Skin epidermis (tissue), 12 donors: ENCODE measurements around the gene SLC35G3.
"Not testable (repeated sequence)": the region's sequence is repeated elsewhere in the genome, so short reads cannot be mapped to it uniquely, and the experiment has no call there.

Experiments used
- H3K27ac ChIP-seq, 21 experiments: fragments of 200-600 bp; sonication (generic) in 11 of 21; one replicate each; pipeline ENCODE4 v1.5.0; 2020; ENCODE audit warnings: mild to moderate bottlenecking in 3 of 21, inconsistent platforms in 2 of 21, moderate library complexity in 2 of 21
- H3K4me3 ChIP-seq, 7 experiments: fragments of 200-600 bp; sonication (generic) in 2 of 7; one replicate each; pipeline ENCODE4 v1.5.0; 2020; ENCODE audit warnings: inconsistent platforms in 2 of 7, mild to moderate bottlenecking in 2 of 7, moderate library complexity in 1 of 7

The SLC35G3 gene

DNA sequence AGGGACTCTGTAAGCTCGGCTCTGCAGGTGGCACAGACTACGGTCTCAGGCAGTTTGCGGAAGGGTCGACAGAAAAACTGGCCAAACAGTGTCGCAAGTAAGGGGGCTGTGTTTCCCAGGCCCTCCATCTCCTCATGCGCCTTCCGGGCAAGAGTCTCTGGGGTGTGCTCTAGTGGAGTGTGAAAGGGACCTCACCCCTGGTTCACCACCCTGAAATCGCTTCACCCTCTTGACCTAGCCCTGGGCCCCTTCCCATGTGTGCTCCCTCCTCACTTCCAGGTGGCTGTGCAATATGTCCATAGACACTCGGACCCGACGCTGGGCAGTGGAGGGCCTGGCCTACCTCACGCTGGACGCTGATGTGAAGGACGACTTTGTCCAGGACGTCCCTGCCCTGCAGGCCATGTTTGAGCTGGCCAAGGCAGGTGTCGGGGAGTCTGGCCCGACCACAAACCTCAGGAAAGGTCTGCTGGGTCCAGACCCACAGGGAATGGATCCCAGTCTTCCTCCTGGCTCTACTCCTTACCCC, 24.3 kb downstream of the SLC35G3 start:
- H3K4me3 ChIP-seq = no peak overlapping the region
- no peak overlapping the region for H3K27ac ChIP-seq

DNA sequence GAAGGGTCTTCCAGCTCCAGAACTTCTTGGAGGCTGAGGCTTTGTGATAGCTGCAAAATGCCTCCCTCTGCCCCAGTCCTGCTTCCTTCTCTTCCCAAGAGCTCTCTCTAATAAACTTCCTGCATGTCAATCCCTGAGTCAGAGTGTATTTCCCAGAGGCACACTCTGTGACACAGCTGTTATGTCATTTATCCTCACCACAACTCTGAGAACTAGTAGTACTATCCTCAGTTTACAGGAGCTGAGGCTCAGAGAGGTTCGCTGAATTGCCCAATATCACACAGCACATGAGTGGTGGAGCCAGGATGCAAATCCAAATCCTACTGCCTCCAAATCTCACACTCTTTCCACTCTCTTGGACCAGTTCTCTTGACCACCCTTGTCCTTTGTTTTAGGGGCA, 26.5 kb downstream of the SLC35G3 start:
- no peak overlapping the region for H3K27ac ChIP-seq
- no peak overlapping the region for H3K4me3 ChIP-seq

DNA sequence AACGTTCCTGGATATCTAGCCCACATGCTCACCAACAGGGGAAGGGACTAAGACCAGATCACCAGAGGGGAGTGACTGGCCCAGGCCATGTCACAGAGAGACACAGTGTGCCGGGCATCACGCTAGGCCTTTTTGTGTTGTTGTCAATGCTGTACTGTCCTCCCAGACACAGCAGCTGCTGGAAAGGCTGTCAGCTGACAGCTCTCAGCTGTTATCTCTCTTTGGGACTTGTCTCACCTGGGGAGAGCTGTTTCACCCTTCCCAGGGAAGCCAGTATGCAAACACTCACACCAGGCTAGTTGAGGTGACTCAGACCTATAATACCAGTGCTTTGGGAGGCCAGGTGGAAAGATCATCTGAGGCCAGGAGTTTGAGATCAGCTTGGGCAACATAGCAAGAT, 27.1 kb downstream of the SLC35G3 start:
- H3K4me3 ChIP-seq = no peak overlapping the region
- no peak overlapping the region for H3K27ac ChIP-seq

DNA sequence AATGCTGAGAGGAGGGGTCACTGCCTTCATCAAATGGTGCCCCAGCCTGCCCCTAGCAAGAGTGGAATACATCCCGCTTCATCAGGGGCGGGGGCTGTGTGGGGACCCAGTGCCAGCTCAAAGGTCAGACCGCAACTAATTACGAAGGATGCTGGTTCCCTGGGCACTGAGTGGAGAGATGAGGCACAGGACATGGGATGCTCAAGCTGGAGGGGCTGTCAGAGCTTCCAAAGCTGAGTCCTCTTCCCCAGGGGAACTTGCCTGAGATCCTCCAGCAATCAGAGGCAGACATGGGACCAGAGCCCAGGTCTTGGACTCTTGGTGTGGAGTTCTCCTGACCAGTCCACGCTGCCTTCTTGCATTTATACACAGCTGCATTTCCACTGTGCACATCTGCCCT, 27.7 kb downstream of the SLC35G3 start:
- Histone ChIP-seq H3K27ac (no peak overlapping the region), H3K4me3 (no peak overlapping the region)

DNA sequence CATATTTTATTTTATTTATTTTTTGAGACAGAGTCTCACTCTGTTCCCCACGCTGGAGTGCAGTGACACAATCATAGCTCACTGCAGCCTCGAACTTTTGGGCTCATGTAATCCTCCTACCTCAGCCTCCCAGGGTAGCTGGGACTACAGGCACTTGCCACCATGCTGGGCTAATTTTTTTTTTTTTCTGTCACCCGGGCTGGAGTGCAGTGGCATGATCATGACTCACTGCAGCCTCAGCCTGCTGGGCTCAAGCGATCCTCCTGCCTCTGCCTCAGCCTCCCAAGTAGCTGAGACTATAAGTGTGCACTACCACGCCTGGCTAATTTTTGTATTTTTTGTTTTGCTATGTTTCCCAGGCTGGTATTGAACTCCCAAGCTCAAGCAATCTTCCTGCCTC, 29.5 kb downstream of the SLC35G3 start:
- no peak overlapping the region for H3K27ac ChIP-seq
- no peak overlapping the region for H3K4me3 ChIP-seq

DNA sequence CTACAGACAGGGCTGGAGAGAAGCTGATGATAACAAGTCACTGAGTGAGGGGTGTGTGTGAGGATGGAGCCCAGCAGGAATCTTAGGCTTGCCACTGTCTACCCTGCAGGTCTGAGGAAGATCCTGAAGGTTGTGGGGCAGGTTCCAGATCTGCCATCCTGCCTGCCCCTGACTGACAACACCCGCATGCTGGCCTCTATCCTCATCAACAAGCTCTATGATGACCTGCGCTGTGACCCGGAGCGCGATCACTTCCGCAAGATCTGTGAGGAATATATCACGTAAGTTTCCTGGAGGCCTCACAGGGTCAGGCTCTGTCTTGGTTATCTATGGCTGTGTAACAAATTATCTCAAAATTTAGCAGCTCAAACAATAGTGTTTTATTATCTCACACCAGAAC, 30.3 kb downstream of the SLC35G3 start:
- no peak overlapping the region for H3K4me3 ChIP-seq
- no peak overlapping the region for H3K27ac ChIP-seq

DNA sequence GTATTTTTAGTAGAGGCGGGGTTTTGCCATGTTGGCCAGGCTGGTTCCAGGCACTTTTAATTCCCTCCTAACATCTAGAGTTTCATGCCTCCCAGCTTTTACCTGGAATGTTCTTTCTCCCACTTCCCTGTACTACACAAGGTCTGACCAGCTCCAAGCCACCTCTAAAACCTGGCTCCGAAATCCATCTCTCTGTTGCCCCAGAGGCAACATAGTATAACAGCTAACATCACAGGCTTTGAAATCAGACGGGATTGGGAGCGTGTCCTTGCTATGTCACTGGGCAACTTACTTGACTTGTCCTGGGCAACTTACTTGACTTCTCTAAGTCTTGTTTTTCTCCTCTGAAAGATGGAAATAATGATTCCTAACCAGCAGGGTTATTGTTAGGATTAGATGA, 31.4 kb downstream of the SLC35G3 start:
- peak overlapping the region in 2 of 21 experiments; percentile 71 to 85 for H3K27ac ChIP-seq
- H3K4me3 ChIP-seq = no peak overlapping the region

DNA sequence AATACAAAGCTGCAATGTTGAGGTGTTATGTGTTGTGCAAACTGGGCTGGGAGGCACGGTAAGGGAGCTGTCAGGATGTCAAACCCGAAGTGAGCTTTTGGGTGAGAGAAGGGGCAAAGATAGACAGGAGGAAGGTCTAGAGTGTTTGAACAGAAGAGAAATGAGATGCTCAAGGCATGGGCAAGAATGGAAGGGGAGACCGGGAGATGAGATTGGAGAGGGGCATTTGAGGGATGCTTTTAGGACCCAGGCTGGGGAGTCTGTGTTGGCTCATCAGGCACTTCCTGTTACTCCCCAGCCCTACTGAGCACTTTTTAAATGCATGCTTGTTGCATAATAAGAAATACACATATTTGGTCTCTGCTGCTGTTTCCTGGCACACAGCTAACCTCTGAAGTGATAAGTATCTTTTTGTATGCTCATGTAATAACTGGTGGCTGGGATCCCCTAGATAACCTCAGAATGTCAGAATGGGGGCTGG, 32.9 kb downstream of the SLC35G3 start:
- Histone ChIP-seq H3K4me3 (no peak overlapping the region), H3K27ac (peak overlapping the region in 7 of 21 experiments; percentile 38 to 85 (median 50))

DNA sequence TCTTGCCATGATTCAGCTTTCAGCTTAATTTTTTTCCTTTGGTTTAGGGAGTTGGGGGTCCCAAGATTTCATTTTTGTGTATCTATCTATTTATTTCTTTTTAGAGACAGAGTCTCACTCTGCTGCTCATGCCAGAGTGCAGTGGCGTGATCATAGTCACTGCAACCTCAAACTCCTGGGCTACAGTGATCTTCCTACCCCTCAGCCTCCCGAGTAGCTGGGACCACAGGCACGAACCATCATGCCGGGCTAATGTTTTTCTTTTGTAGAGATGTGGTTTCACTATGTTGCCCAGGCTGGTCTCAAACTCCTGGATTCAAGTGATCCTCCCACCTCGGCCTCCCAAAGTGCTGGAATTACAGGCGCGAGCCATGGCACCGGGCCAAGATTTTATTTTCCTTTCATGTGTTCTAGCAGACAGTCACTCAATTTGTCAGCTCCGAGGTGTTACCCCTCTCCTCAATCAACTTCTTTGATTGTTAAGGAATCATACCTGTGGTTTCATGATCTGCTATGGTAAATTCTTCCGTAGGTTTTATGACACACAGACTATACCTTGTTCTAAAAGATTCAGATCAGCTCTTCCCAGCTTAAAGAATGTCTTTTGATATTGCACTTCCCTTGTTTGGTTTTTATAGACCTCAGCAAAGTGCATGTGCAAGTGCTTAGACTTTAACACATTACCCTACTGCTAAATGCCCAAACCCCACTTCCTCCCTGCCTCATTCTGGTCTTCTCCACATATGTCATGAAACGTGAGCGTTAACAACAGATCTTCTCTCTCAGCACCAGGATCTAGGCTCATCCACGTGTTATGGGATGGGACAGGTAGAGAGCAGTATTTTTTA, 33.6 kb downstream of the SLC35G3 start:
- H3K27ac ChIP-seq = peak overlapping the region in 5 of 21 experiments; percentile 50 to 85 (median 70)
- no peak overlapping the region for H3K4me3 ChIP-seq

DNA sequence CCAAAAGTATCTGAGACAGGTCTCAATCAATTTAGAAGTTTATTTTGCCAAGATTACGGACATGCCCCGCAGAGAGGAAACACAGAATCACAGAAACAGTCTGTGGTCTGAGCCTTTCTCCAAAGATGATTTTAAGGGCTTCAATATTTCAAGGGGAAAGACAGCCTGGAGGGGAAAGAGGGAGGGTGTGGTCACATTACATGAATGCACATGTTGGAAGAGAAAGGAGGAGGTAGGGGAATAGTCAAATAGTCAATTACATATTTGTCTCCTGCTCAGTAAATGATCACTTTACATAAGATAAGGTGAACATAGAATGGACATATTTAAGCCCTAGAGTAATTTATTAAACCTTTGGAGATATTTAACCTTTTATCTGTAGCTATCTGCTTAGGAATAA, 34.3 kb downstream of the SLC35G3 start:
- Histone ChIP-seq H3K4me3 (no peak overlapping the region), H3K27ac (peak overlapping the region in 2 of 21 experiments; percentile 50 to 85)

DNA sequence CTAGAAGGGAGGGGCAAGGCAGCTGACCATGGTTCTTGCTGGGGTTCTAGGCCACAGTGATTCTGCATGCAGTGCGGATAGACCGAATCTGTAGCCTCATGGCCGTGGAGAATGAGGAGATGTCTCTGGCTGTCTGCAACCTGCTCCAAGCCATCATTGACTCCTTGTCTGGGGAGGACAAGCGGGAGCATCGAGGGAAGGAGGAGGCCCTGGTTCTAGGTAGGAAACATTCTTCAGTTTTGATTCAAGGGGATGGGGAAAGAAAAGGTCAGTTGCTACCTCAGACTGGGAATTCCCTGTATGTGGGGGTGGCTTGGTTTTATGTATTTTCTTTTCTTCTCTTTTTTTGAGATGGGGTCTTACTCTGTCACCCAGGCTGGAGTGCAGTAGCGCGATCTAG, 38.9 kb downstream of the SLC35G3 start:
- no peak overlapping the region for H3K27ac ChIP-seq
- H3K4me3 ChIP-seq = no peak overlapping the region

DNA sequence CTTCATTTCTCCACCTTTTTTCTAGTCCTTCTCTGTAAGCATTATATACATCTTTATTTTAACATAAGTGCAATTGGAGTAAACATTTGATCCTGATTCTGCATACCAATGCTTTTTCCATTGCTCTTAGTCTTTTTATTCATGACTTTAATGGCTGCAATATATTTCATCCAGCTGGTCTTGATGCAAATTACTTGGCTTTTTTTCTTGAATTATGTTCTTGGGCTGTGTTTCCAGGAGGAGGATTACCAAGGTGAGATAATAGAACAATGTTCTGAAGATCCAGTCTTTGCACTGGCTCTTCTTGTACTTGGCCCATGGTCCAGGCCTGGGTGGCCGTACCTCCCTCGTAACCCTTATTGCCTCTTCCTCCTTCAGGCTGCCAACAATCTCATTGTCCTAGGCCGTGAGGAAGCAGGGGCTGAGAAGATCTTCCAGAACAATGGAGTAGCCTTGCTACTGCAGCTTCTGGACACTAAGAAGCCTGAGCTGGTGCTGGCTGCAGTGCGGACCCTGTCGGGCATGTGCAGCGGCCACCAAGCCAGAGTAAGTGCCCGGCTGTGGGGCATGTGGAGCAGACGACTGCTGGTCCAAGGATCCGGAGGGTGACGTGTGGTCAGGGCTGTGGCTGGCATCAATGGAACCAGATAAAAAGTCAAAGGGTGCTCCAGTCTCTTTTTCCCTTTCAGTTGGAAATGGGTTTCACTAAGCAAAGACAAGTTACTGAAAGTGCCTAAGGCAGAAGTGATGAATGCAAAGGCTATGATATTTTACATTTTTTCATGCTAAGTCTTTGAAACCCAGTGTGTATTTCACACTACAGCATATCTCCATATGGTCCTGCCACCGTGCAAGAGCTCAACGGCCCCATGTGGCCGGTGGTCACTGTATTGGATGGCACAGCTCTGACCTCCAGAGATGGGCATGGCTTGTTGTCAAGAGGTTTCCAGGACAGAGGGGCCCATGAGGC, 39.7 kb downstream of the SLC35G3 start:
- no peak overlapping the region for H3K27ac ChIP-seq
- no peak overlapping the region for H3K4me3 ChIP-seq

DNA sequence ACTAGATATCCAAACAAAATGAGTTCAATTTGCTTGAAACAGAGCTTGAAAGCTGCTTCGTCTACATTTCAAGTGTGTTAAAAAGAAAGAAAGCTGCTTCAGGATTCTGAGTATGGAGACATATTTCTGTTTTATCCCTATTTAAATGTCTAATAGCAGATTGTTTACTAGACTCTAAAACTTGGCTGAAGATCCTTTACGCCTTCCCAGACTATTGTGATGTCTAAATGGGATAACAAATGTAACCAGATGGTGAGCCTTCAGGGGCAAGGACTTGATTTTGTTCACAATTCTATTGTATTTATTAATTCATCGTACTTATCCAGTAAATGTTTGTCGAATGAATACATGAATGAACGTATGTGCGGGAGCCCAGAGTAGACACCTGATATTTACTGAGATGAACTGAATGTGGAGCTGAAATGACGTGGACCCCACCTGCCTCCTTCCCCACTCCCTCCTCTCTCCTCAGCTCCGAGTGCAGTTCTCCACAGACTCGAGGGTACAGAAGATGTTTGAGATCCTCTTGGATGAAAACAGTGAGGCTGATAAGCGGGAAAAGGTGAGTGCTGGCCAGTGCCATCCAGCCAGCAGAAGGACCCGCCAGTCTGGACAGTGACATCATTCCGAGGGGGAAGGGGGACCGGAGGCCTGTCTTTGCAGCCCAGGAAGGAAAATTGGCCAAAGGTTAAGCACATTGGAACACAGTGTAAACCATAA, 41.6 kb downstream of the SLC35G3 start:
- H3K27ac ChIP-seq = no peak overlapping the region
- H3K4me3 ChIP-seq = no peak overlapping the region

DNA sequence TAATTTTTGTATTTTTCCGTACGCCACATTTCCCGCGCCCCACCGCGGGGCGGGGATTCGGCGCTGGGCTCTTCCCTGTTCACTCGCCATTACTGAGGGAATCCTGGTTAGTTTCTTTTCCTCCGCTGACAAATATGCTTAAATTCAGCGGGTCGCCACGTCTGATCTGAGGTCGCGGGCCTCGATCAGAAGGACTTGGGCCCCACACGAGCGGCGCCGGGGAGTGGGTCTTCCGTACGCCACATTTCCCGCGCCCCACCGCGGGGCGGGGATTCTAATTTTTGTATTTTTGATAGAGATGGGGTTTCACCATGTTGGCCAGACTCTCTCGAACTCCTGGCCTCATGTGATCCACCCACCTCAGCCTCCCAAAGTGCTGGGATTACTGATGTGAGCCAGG, 43.1 kb downstream of the SLC35G3 start:
- not testable (repeated sequence) for H3K27ac ChIP-seq, H3K4me3 ChIP-seq

DNA sequence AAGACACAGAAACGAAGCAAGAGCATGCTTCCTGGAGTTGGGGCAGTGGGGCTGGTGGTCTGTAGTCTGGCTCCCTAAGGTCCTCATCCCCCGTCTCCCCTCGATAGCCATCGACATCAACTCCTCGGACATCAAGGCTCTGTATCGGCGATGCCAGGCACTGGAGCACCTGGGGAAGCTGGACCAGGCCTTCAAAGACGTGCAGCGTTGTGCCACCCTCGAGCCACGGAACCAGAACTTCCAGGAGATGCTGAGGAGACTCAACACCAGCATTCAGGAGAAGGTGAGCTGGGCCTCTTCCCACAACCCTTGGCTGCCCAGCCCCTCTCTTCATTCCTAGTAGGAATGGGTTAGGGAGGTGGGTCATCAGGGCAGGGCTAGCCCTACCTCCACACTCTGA, 44.3 kb downstream of the SLC35G3 start:
- H3K4me3 ChIP-seq = no peak overlapping the region
- no peak overlapping the region for H3K27ac ChIP-seq

DNA sequence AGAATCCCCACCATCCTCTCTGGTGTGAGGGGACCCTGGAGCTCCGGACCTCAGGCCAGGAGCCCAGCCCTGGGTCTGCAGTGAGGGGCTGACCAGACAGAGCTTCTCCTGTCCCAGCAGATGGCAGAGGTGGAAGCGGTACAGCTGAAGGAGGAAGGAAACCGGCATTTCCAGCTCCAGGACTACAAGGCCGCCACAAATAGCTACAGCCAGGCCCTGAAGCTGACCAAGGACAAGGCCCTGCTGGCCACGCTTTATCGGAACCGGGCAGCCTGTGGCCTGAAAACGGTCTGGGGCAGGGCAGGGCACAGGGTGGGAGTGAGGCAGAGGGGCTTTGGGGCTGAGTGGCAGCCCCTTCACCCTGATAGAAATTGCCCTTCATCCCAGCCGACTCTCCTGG, 46.0 kb downstream of the SLC35G3 start:
- H3K4me3 ChIP-seq = no peak overlapping the region
- peak overlapping the region in 1 of 21 experiments; percentile 4 for H3K27ac ChIP-seq

DNA sequence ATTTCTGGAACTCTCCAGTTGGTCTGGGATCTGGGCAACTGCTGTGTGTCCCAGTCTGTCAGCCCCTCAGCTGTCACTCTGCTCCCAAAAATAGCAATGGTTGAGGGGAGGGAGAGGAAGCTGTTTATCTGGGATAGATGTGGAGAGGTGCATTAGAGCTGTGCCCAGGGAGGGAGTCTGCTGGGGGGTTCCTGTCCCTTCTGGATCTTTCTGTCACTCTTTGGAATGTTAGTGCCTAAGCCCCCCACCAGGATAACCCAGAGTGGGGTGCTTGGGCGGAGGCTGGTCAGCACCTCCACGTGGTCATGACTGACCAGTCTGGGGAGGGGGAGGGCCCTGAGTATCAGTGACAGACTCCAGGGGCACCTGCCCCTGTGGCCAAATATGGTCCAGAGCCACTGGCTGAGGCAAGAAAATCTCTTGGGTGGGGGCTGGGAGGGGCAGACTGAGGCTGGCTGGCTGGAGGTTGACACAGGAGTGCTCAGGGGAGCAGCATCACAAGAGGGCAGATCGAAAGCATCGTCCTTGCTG, 46.8 kb downstream of the SLC35G3 start, which contains the start of gene UNC45B:
TSS of gene UNC45B (plus strand) at position 443 of the 531 bp plus-strand sequence. CDS start 447 bp downstream, outside the sequence.
- H3K4me3 ChIP-seq = no peak within 1 kb of the TSS
- H3K27ac ChIP-seq = peak within 1 kb of the TSS in 1 of 21 experiments; percentile 4

DNA sequence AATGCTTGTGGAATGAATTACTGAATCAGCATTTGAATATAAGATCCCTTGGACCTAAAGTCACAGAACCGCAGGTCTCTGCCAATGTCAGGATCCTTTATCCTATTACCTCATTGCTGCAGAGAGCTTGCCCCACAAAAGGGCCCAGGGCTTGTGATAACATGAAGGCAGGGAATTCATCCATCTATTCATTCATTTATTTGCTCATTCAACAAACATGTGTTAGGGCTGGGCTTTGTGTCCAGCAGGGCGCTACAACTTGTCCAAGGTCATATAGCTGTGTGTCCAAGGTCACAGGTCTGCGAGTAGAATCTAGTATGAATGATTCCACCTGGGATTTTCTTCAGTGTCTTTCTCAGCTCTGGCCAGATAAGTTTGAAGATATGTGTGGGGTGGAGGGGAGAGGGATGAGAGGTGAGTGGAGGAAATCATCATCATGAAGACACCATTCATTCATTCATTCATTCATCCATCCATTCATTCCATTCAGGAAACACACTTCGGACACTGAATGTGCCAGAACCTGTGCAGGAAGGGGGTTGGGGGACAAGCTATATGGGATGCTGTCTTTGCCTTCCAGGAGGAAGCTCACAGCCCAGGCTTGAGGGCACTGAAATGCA, 47.9 kb downstream of the SLC35G3 start:
- no peak overlapping the region for H3K4me3 ChIP-seq
- no peak overlapping the region for H3K27ac ChIP-seq

DNA sequence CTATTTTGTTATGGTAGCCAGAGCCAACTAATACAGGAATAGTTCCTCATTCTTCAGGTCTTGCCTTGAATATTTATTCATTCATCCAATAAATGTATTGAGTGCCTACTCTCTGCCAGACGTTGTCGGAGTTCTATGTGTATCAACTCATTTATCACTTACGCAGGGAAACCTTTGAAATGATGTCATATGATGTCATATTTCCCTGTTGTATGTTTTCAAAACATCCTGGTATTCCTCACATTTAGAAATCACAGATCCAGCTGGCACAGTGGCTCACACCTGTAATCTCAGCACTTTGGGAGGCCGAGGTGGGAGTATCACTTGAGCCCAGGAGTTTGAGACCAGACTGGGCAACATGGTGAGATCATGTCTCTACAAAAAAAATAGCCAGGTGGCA, 49.4 kb downstream of the SLC35G3 start:
- Histone ChIP-seq H3K27ac (no peak overlapping the region), H3K4me3 (no peak overlapping the region)
